Measurements from ENCODE around the gene TPM3. TPM values are rescaled to one million over a fixed set of nuclear protein-coding genes. Genes with fewer than 3 reads are reported as not detected.

Gene TPM3
- total and polyA plus RNA-seq, 9 of the 15 experiments (the other 6 are each of a cell fraction or from before 2014, with no cell fraction given): 202 to 604 (median 421) TPM

DNA sequence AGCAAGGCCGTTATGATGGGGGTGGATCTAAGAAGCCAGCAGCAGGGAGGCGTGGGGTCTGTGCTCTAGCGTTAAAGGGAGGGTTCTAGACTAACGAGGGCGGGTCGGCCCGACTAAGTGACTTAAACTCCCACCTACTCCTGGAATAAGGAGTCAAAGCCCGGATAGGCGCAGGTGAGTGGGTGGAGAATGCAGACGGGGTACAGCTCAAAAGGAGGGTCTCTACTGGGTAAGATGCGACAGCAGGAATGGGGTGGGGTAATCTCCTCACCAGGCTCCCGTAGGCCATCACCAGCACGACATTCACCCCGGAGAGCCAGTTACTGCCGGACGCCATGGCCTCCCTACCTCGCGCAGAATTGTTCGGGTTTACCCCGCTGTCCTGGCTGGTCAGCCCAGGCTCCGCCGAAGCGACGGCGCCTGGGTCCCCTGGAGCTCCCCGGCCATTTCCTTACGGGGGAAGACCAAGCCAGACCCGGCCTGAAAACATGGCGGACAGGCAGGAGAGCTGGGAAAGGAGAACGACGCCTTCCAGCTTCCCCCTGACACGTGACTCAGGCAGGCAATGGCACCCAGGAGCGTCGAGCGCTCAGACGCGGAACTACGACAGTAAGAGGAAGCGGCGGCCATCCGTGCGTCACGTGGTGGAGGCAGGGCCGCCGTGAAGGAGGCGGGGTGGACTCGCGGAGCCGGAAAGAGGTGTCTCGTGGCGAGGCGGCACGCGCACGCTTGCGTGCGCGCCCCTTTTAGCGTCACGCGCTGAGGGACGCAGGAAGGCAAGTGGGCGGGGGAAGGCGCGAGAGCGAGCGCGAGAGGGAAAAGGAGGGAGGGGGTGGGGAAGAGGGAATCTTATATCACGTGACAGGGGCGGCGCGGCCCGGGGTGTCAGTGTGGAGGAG lies 28.4 kb upstream of the TPM3 start, which contains the start of gene UBAP2L (continued):
- TF ChIP-seq, protein P1, sequence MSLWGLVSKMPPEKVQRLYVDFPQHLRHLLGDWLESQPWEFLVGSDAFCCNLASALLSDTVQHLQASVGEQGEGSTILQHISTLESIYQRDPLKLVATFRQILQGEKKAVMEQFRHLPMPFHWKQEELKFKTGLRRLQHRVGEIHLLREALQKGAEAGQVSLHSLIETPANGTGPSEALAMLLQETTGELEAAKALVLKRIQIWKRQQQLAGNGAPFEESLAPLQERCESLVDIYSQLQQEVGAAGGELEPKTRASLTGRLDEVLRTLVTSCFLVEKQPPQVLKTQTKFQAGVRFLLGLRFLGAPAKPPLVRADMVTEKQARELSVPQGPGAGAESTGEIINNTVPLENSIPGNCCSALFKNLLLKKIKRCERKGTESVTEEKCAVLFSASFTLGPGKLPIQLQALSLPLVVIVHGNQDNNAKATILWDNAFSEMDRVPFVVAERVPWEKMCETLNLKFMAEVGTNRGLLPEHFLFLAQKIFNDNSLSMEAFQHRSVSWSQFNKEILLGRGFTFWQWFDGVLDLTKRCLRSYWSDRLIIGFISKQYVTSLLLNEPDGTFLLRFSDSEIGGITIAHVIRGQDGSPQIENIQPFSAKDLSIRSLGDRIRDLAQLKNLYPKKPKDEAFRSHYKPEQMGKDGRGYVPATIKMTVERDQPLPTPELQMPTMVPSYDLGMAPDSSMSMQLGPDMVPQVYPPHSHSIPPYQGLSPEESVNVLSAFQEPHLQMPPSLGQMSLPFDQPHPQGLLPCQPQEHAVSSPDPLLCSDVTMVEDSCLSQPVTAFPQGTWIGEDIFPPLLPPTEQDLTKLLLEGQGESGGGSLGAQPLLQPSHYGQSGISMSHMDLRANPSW (CRISPR knock-in tag; IDR thresholded peaks at IDR 0.05): peak; percentile 67; the same call in 1 of the 2 replicates
- TF ChIP-seq CTCFL (IDR thresholded peaks at IDR 0.05; ENCODE audit: borderline replicate concordance, insufficient read depth, low read depth, low read length, poor library complexity, severe bottlenecking) (no peak), JUN (IDR thresholded peaks at IDR 0.05; ENCODE audit: borderline replicate concordance, low read depth, low read length) (peak; percentile 93; the same call in 1 of the 2 replicates), JUN (CRISPR knock-in tag; IDR thresholded peaks at IDR 0.05; ENCODE audit: borderline replicate concordance) (0 out of 2 replicates have a peak, but pooled peaks have one; percentile 3), ADNP (tag; IDR thresholded peaks at IDR 0.05) (no peak), ZKSCAN3 (CRISPR knock-in tag; IDR thresholded peaks at IDR 0.05) (no peak), E2F6 (IDR thresholded peaks at IDR 0.05; ENCODE audit: borderline replicate concordance in 1 of 2, extremely low read depth in 1 of 2, insufficient read depth in 1 of 2, insufficient read length in 1 of 2, low read depth in 1 of 2, low read length in 1 of 2, poor library complexity in 1 of 2, severe bottlenecking in 1 of 2) (peak; percentile 90 to 94), ZFX (CRISPR knock-in tag; IDR thresholded peaks at IDR 0.05) (peak; percentile 88), YY1 (IDR thresholded peaks at IDR 0.05; ENCODE audit: borderline replicate concordance in 1 of 3, control insufficient read depth in 1 of 3, extremely low read depth in 1 of 3, insufficient read depth in 3 of 3, insufficient read length in 1 of 3, insufficient replicate concordance in 2 of 3, low read depth in 1 of 3, low read length in 2 of 3) (peak; percentile 87 to 95 (median 95))
- TF ChIP-seq, protein P2, sequence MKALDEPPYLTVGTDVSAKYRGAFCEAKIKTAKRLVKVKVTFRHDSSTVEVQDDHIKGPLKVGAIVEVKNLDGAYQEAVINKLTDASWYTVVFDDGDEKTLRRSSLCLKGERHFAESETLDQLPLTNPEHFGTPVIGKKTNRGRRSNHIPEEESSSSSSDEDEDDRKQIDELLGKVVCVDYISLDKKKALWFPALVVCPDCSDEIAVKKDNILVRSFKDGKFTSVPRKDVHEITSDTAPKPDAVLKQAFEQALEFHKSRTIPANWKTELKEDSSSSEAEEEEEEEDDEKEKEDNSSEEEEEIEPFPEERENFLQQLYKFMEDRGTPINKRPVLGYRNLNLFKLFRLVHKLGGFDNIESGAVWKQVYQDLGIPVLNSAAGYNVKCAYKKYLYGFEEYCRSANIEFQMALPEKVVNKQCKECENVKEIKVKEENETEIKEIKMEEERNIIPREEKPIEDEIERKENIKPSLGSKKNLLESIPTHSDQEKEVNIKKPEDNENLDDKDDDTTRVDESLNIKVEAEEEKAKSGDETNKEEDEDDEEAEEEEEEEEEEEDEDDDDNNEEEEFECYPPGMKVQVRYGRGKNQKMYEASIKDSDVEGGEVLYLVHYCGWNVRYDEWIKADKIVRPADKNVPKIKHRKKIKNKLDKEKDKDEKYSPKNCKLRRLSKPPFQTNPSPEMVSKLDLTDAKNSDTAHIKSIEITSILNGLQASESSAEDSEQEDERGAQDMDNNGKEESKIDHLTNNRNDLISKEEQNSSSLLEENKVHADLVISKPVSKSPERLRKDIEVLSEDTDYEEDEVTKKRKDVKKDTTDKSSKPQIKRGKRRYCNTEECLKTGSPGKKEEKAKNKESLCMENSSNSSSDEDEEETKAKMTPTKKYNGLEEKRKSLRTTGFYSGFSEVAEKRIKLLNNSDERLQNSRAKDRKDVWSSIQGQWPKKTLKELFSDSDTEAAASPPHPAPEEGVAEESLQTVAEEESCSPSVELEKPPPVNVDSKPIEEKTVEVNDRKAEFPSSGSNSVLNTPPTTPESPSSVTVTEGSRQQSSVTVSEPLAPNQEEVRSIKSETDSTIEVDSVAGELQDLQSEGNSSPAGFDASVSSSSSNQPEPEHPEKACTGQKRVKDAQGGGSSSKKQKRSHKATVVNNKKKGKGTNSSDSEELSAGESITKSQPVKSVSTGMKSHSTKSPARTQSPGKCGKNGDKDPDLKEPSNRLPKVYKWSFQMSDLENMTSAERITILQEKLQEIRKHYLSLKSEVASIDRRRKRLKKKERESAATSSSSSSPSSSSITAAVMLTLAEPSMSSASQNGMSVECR (CRISPR knock-in tag; IDR thresholded peaks at IDR 0.05): peak; percentile 74

All from K562 (cell line).